Lung microvascular endothelial cell (primary cell): ENCODE data around the gene SP100. TPM values are rescaled to one million over a fixed set of nuclear protein-coding genes. Genes with fewer than 3 reads are reported as not detected.
"Not testable (repeated sequence)": the region's sequence is repeated elsewhere in the genome, so short reads cannot be mapped to it uniquely, and the experiment has no call there.

ENCODE experiments used
- DNase-seq, 2 donors: peaks; one replicate each; pipeline versions ENCODE4 v3.0.0 to v3.0.0-alpha.2; 2010; ENCODE audit warnings: low read depth in 2 of 2
- total RNA-seq: library from RNA; depleted of rRNA; stranded (reverse); fragments of >200 nt; gene quantifications from 2 replicates; pipeline ENCODE4 v1.2.1, GENCODE V29; 2014

Gene SP100
- 64.9 and 77.8 TPM in 2 replicates for total RNA-seq

DNA sequence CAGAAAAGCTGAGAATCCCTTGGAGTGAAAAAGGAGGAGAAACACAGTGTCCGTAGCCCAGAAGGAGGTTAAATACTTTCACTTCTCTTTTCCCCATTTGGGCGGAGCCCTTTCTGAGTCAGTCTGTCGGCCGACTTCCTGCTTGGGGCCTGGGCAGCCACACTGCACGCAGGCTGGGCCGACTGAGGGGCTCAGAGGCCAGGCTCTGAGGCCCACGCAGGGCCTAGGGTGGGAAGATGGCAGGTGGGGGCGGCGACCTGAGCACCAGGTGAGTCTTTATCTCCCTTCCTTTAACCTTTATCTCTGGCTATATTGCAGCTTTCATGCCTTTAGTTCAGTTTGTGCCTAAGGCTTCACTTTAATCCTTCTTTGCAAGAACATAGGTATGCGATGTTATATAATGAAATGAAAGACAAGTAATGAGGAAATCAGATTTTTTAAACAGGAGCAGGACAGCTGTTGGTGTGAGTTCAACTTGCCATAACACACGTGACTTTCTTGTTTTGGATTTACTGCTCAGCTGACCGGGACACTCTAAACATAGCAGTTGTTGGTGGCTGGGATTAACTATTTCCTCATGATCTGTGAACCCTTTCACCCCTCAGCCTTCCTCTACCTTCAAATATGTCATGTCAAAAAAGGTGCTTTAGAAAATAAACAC is at the start of gene SP100:
SP100 (plus strand) TSS at position 141 of the 661 bp plus-strand sequence; CDS start at position 237, 96 bp downstream.
- DNase-seq, result peak; percentile 87 to 90

DNA sequence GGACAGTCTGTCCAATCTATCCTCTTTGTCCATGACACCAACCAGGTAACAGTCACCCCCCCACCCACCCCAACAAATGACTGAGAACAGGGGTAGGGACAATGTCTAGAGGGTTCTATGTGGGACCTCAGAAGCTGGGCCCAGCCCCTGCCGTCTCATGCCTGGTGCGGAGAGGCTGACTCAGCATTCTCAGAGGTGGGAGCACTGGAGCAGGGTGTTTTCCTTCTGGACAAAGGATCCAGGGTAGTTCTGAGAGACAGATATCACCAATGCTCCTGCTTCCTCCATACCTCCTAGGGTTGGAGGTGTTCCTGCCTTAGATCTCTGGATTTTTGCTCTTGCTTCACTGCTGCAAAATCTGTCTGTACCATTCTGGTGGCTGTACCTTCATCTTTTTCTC is 33.9 kb upstream of the SP100 start:
- no peak for DNase-seq

DNA sequence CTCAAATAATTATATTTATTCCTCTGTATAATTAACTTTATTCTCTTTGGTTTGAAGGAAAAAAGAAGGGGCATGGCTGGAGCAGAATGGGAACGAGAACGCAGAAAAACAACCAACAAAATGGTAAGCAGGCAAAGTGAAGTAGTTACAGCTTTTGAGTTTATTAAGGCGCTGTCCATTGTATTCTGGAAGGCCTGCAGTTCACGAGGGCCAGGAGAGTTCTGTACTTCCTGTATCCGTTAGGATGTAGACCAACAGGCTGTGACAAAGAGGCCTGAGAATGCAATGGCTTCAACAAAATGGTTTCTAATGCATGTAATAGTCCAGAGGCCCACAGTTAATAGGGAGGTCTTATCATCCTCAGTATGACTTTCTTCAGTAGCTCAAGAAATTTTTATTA is 32.5 kb upstream of the SP100 start:
- peak; percentile 30 to 54 for DNase-seq

DNA sequence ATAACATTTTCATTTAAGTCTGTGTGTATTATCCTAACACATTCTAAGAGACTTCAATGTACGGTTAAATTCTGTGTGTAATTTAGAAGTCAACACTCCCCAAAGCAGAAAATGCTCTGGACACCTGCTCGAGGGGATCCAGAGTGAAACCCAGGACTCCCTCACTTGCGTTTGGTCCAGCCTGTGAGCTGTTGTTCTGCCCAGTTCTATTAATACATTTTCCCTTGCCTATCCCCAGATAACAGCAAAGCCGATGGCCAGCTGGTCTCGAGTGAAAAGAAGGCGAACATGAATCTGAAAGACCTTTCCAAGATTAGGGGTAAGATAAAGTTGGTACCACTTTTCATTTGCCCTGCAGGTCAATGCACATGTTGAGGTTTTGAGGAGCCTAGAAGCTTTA is 31.0 kb upstream of the SP100 start:
- DNase-seq, result no peak

DNA sequence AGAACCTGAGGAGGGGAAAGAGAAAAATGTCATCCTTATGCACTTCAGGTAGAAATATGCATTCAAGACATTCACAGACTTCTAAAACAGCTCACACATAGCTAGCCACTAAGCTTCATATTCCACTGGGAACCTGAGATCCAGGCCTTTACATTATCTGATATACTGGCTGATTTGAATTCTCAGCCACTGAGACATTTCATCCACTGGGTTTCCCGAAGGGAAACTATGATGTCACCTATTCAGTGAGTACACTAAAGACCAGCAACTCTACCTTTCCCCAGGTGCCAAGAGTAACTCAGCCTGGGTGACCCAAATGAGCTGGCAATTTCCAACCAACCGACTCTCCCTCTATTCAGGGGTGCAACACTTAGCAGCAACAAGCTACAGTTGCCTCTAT is 21.7 kb upstream of the SP100 start:
- no peak for DNase-seq

DNA sequence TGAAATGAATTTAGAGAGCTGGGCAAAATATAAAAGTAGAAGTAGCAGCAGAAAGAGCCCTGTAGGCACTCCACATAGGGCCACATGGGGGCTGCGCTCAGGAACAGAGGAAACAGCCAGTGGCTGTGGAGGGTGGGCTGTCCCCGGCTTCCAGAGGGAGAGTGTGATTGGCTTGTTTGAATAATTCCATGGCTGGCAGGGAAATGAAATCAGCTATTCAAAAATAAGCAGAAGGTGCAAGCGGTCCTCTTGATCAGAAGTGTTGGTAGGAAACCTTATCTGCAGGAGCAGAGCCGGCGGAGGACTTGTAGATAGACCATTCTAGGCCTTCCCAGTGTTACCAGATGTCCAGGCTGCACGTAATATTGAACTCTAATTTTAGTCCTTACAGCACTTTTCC is 17.3 kb upstream of the SP100 start:
- not testable (repeated sequence) for DNase-seq

DNA sequence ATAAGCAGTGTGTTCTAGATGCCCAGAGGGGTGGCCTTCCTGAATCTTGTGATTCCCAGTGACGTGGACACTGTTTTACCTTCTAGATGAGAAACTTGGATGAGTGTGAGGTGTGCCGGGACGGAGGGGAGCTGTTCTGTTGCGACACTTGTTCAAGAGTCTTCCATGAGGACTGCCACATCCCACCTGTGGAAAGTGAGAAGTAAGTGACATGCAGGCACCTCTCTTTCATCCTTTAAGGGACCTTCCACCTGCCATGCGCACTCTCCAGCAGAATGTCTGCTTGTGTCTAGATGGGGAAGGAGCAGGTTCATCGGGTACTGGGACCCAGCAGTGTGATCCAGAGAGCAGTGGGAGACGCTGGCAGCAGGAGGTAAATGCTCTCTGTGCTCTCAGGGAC is 16.0 kb upstream of the SP100 start:
- no peak for DNase-seq

DNA sequence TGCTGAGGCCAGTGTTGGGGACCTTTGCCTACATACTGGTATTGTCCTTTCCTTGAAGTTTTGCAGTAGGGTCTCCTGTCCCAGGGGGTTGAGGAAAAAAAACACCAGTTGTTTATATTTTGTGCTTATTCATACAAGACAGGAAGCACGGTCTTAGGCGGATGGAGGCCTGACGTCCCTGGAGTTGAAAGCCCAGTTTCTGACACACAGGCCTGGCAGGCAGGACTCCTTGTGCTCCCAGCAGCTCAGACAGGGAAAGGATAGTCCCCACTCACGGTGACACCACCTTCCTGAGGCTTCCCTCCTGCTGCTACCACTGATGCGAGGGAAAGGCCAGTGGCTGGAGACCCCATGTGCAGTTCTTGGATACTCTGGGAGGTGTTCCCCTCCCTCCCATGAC is 15.5 kb upstream of the SP100 start:
- peak in 1 of 2 donors; percentile 73 for DNase-seq

DNA sequence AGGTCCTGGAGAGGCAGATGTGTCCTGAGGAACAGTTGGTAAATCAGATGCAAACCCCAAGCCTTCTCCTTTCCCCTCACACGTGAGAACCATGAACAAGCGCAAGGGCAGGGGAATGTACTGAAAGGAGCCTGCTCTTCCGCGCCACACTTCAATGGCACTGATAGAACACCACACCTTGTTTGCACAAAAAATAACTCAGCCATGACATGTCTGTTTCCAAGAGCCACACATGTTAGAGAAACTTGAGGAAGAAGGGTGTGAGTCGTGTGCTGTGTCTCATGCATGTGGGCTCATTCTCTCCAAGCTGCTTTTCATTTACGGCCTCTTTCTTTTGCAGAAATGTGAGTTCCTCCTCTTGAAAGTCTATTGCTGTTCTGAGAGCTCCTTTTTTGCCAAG is 15.0 kb upstream of the SP100 start:
- not testable (repeated sequence) for DNase-seq

DNA sequence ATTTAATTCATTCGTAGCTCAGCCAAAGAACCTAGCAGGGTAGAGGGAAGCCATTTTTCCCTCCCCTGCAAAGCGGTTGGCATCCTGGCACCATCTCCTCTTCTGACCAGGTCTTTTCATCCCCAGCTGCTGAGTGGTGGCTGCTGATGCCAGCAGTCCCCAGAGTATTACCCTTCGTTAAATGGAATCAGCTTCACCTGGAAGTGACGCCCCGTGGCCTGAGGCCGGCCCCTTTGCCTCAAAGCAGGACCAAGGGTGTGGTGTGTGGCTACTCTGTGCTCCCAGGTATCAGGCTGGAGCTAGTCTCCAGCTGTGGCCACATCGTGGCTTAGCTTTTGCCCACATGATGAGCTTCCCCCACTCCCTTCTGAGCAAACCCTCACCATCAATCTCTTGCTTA is 12.3 kb upstream of the SP100 start:
- DNase-seq, result no peak

DNA sequence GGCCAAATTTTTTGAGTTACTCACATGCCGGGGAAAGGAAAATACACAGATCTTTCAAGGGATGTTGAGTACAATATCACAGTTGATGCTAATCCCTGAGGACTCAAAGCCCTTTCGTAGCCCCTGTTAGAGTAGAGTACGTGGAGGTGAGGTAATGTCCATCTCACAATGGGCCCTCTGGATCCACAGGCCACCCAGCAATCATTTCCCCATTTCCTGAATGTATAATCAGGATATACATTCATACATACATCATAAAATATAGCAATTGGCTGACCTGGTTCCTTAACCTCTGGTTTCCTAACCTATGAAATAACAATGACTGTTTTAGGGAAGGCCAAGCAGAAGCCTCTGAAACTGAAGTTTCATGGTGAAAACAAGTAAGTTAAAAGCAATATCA is 10.2 kb upstream of the SP100 start:
- DNase-seq, result no peak

DNA sequence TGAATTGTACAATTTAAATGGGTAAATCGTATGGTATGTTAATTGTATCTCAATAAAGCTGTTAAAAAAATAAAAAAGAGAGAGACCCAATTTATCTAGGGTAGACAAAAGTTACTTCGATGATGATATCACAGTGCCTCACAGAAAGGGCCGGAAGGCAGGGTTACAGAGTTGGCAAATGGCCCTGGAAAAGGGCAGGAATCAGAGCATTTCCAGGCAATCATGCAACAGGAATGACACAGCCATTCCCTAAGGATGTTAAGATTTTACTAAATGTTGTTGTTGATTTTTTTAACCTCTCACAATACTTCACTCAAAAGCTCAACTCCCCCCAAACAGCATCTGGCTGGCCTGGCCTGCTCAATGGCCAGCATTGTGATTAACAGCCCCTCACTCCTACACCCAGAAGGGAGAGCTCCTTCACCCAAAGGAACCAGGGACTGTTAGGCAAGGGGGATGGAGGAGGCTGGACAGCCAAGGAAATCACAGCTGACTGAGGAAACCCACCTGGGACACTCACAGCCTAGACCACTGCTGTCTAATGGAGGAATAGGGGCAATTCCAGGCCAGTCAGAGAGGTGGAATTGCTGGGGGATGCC is 7.7 kb upstream of the SP100 start:
- DNase-seq, result peak; percentile 89 to 93

DNA sequence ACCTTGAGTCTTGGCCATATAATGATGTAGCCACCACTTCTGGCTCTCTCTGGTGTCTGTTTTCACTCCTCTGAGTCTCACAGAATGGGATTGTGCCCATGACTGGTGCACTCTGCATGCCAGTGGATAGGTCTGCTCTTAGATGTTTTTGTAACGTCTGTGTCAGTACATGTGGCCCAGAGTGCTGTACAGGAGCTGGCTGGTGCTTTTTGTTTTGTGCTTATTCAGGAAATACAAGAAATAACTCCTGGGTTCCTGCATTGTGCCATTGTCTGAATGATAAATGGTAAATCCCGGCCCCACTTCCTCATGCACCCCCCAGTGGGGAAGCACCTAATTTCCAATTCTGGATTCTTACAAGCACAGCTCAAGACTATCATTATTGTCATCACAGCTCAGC is 6.7 kb upstream of the SP100 start:
- DNase-seq, result peak; percentile 81 to 92

DNA sequence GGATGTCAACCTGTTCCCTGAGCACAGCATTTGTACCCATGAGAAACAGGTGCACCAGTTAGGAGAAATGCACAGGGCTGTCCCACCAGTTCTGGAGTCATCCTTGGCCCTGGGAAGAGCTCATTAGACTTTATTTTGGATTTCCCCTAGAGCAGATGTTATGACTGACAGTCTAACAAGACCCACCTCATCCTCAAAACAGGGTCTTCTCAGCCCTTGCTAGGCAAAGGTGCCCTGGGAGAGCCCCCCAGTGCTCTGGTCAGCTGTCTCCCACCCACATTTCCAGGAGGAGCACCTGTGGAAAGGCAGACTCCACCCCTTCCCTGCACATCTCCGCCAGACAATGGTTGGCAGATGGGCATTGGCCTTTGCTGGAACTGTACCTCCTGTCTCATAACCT is 5.7 kb upstream of the SP100 start:
- no peak for DNase-seq

DNA sequence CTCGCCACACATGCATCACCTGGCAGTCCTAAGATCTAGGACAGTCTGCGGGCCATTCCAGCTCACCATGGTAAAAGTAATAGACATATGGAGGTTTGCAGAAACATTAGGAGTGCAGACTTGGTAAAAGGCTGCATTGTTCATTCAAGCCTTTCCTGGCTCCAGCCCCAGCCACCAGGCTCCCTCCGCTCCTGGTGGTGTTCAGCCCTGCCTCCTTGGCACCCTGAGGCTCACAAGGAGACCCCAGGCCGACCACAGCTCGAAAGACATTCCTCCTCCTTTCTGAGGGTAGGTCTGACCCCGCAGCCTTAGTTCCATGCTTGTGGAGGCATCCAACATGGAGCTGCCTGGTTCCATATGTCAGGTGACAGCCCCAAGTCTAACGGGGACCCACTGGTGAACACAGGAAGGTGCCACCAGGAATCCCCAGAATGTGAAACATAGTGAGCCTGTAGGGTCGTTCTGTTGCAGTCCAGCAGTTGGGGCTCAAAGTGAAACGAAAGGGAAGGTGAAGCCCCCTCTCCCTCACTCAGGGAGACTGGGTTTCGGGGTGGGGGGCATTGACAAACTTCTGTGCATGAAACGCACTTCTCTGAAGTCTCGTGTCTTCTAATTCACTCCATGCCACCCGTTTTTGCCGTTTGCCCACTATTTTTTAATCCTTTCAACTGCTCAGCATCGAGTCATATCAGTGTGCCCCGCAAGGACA is 5.0 kb upstream of the SP100 start:
- peak in 1 of 2 donors; percentile 23 for DNase-seq

DNA sequence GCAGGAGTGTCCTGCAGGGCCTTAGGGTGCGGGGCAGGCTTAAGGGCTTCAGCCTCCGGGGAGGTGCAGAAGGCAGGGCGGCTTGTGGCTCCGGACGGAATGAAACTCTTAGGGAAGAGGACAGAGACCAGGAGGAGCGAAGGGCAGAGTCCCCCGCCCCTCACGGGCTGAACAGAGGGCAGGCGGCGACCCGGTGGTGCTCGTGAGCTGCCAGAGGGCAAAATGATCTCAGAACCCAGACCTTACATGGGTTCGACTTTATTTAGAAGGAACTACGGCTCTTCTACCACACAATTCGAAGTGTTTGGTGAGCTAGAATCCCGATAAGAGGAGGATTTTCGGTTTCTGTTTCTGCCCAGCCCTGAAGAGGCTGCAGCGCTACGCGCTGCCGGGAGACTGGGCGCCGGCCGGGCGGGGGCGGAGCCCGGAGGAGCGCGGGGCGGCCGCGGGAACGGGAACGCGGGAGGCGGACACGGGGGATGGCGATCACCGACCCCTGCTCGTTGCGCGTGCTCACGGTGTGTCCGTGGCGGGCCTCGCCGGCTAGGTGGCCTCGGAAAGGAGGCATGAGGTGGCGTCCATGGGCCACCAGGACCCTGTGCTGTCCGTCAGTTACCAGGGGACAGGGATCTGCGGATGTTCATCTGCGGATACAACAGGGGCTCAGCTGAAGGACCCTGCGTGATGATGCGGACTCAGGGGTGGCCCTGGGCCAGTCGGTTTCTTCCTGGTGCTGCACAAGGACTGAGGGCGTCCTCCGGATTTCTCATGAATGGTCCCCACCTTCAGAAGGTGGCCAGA is 4.2 kb upstream of the SP100 start:
- DNase-seq, result peak; percentile 64 to 72

DNA sequence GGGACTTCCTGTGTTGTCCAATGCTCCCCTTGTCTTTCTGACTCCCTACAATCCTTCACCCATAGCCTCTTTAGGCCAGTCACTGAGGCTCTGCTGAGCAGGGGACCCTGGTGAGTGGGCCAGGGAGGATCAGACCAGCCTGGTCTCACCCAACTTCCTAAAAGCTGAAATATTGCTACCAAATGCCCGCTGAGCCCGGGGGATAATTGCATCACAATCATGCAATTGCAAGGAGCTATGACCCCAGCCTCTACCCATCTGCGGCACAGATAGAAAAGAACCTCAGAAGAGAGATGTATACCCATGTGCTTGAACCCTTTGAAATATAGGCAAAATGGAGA is 3.7 kb upstream of the SP100 start:
- DNase-seq, result no peak

DNA sequence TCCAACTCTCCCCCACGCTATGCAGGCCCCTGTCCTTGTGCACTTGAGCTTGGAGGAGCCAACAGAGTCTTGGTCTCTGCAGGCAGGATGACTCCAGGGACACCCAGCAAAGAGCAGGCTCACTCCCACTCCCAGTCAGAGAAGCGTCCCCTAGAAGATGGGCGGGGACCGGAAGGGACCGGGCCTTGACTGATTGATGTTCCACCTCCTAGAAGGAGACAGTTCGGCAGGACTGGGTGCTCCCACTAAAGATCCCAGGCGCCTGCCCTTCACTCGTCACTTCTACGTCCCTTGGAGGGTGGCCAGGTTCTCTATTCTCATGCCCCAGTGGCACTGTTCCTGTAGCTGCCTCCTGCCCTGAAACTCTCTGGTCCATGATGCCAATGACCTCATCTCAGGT is 3.2 kb upstream of the SP100 start:
- DNase-seq, result no peak

DNA sequence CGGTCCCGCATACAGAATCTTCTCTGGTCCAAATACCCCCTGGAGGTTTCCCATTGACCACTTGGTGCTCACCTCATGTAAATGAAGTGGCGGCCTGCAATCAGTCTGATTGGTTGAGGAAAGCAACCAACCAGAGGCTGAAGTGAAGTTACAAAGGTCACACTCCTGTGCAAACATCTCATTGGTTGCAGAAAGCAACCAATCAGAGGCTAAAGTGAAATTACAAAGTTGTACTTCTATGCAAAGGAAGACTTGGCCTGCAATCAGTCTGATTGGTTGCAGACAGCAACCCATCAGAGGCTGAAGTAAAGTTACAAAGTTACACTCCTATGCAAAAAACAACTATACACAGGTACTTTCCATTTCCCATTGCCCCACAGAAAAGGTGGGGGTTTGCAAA is 2.5 kb upstream of the SP100 start:
- DNase-seq, result no peak

DNA sequence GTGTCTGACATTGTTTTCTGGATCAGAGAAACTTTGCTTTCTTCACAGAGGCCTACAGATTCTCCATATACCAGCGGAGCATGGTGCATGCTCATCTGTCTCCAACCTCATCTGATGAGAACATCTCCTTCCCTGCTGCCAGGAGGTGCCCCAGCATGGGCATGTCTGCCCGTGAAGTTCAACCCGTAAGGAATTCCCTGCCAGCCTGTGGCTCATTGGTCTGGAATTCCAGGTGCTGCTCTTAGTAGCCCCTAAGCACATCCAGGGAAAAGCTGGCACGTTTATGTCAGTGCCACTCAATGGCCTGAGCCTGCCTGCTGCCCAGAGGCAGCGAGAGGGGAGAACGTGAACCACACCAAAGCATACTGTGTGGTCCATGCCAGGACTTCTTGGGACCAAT is 1.7 kb upstream of the SP100 start:
- DNase-seq, result no peak

DNA sequence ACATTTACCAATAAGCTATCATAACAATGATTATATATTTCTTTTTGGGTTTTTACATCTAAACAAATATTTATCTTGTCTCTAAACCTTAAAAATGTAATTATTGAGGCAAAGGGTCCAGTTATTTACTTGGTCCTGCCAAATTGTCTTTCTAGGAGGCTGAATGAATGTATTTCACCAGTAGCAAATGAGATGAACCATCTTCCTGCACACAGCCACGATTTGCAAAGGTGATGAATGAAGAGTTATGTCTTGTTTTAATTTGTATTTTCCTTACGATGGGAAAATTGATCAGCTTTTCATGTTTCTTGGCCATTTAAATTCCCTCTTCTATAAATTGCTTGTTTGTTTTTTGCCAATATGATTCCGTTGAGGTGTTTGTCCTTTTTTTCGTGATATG is 1.4 kb downstream of the SP100 start:
- no peak for DNase-seq

DNA sequence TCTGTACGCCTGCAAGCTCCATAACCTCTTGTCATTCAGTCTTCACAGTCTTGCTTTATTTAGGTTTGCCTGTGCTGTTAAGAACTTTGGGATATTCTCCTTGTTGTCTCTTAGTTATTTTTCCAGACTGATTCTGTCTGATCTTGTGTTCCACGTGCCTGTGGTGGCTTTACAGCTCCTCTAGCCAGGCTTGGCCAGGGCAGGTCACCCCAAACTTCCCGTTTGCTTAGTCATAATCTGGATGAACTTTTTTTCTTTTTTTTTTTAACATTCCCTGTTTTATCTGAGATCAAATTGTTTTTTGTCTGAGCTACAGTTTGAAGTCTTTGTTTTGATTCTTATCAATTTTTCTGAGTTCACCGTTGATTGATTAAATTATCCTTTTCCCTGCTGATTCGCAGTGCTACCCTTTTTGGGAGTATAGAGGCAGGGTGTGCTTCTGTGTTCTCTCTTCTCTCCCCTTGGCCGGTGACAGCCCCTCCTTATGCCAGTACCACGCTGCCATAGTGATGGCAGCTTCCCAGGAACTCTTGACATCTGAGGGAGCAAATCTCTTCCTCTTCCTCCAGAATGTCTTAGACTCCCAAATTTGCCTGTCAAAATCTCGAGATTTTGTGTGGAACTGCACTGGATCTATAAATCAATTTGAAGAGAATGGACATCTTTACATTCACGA is 2.5 kb downstream of the SP100 start:
- DNase-seq, result peak; percentile 73 to 79
